HUES64 (cell line): Measurements from ENCODE around the gene TAX1BP3.

Source experiments
- H3K27ac ChIP-seq: 2 replicates; pipeline ENCODE4 v1.7.0; 2013; ENCODE audit warnings: low read depth, low read length, inconsistent platforms
- H3K27me3 ChIP-seq: 2 replicates; pipeline ENCODE4 v1.6.1; 2013; ENCODE audit warnings: mild to moderate bottlenecking, low read length; ENCODE audit not compliant: insufficient read depth
- H3K36me3 ChIP-seq: 2 replicates; pipeline ENCODE4 v1.6.1; 2013; ENCODE audit warnings: mild to moderate bottlenecking, low read length; ENCODE audit not compliant: insufficient read depth
- H3K4me1 ChIP-seq: 2 replicates; pipeline ENCODE4 v1.6.1; 2013; ENCODE audit warnings: mild to moderate bottlenecking, low read length, moderate library complexity; ENCODE audit not compliant: insufficient read depth
- H3K4me3 ChIP-seq: 2 replicates; pipeline ENCODE4 v1.5.1; 2013; ENCODE audit warnings: mild to moderate bottlenecking, low read length, moderate library complexity
- H3K9ac ChIP-seq: 2 replicates; pipeline ENCODE4 v1.6.1; 2013; ENCODE audit warnings: mild to moderate bottlenecking, low read depth, low read length
- H3K9me3 ChIP-seq: 2 replicates; pipeline ENCODE4 v1.6.1; 2013; ENCODE audit warnings: low read depth, low read length; ENCODE audit not compliant: insufficient read depth
- WGBS: fragments of 150-250, 120-280 bp; methylation state at CpG from one replicate; pipeline ENCODE4 v1.1.7; 2013; ENCODE audit warnings: missing lambda C conversion rate; 5-methylcytosine and 5-hydroxymethylcytosine counted together

The TAX1BP3 gene

GRCh38 chr17:3657874-3658783 is 10.2 kb downstream of the TAX1BP3 start:
- Histone ChIP-seq H3K4me3 (no peak overlapping the region), H3K27me3 (no peaks in the 10 kb centered on the region), H3K36me3 (peaks cover 22% of the 10 kb centered on the region), H3K9ac (no peak overlapping the region), H3K27ac (no peak overlapping the region), H3K9me3 (no peaks in the 10 kb centered on the region), H3K4me1 (0 out of 2 replicates have a peak, but pooled peaks cover 5% of the 10 kb centered on the region)
- WGBS, result 92% methylated on average over 42 of the region's 42 CpGs

DNA sequence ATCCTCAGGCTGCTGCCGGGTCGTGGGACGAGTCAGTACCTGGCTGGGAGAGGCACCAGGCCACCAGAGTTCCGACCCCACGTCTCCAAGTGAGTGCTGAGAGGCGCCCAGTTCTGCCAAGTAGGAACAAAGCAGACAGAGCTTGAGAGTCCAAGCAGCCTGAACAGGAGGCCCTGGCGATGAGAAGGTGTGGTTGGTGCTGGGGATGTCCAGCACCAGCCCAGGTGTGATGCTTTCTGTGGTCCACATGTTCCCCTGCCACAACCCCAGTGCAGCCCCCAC is 10.8 kb downstream of the TAX1BP3 start:
- H3K36me3 ChIP-seq, result peaks cover 20% of the 10 kb centered on the region
- H3K27me3 ChIP-seq, result no peaks in the 10 kb centered on the region
- no peaks in the 10 kb centered on the region for H3K9me3 ChIP-seq
- H3K4me3 ChIP-seq, result no peak overlapping the region
- no peak overlapping the region for H3K9ac ChIP-seq
- 93% methylated on average over 7 of the region's 7 CpGs for WGBS
- 0 out of 2 replicates have a peak, but pooled peaks cover 5% of the 10 kb centered on the region for H3K4me1 ChIP-seq
- no peak overlapping the region for H3K27ac ChIP-seq

GRCh38 chr17:3656755-3657587 is 11.4 kb downstream of the TAX1BP3 start:
- Histone ChIP-seq H3K4me1 (0 out of 2 replicates have a peak, but pooled peaks cover 5% of the 10 kb centered on the region), H3K27me3 (no peaks in the 10 kb centered on the region), H3K36me3 (peaks cover 20% of the 10 kb centered on the region), H3K9me3 (no peaks in the 10 kb centered on the region), H3K27ac (no peak overlapping the region), H3K4me3 (no peak overlapping the region), H3K9ac (no peak overlapping the region)
- 92% methylated on average over 15 of the region's 16 CpGs for WGBS

DNA sequence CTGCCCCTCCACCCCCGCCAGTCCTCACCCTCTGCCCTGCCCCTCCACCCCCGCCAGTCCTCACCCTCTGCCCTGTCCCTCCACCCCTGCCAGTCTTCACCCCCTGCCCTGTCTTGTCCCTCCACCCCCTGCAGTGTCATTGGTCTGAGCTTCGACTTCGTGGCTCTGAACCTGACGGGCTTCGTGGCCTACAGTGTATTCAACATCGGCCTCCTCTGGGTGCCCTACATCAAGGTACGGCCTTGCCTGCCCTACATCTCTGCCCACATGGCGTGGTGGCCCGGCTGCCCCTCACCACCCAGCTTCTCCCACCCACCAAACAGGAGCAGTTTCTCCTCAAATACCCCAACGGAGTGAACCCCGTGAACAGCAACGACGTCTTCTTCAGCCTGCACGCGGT is 12.0 kb downstream of the TAX1BP3 start:
- Histone ChIP-seq H3K9ac (no peak overlapping the region), H3K27me3 (no peaks in the 10 kb centered on the region), H3K4me3 (no peak overlapping the region), H3K4me1 (0 out of 2 replicates have a peak, but pooled peaks cover 5% of the 10 kb centered on the region), H3K36me3 (peaks cover 20% of the 10 kb centered on the region), H3K9me3 (no peaks in the 10 kb centered on the region), H3K27ac (no peak overlapping the region)
- 96% methylated on average over 15 of the region's 16 CpGs for WGBS

- no peak overlapping the region for H3K4me3 ChIP-seq
- H3K36me3 ChIP-seq, result peaks cover 15% of the 10 kb centered on the region
- H3K9ac ChIP-seq, result no peak overlapping the region
- no peak overlapping the region for H3K27ac ChIP-seq
- H3K9me3 ChIP-seq, result no peaks in the 10 kb centered on the region
- 91% methylated on average over 8 of the region's 11 CpGs for WGBS
- 0 out of 2 replicates have a peak, but pooled peaks cover 5% of the 10 kb centered on the region for H3K4me1 ChIP-seq
- H3K27me3 ChIP-seq, result no peaks in the 10 kb centered on the region
Observed at GRCh38 chr17:3655766-3656165, 12.6 kb downstream of the TAX1BP3 start.

DNA sequence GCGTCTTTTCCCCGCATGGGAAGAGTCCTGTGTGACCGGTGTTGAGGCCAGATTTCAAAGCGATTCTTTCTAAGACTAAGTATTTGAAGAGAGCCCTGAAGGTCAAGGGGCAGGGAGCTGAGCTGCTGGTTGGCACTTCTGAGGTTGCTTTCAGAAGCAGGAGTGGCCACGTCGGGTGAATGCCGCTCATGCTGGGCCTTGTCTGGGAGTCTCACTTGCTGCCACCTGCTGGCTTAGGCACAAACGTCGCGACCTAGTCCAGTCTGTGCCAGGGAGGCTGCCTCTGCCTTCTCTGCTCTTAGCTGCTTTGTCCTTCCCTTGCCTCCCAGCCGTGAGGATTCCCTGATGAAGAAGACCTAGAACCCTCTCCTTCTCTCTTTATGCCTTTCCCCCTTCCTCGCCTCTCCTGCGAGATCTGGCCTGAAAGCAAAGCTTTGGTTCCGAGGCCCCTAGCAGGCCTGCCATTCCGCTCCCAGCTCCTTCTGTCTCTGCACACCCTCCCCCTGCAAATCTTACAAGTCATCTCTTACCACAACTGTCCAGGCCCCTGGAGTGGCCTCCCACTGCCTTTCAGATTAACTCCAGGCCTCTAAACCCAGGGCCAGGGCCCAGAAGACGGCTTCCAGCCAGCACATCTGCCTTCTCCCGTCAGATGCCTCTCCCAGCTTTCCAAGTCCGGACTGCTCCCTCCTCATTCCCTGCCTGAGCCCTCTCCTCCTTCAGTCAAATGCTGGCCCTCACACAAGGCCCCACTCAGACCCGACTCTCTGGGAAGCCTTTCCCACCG is 20.4 kb downstream of the TAX1BP3 start:
- Histone ChIP-seq H3K27ac (no peak overlapping the region), H3K4me3 (no peak overlapping the region), H3K4me1 (no peaks in the 10 kb centered on the region), H3K9ac (no peak overlapping the region), H3K36me3 (peaks cover 28% of the 10 kb centered on the region), H3K9me3 (no peaks in the 10 kb centered on the region), H3K27me3 (no peaks in the 10 kb centered on the region)
- 76% methylated on average over 20 of the region's 20 CpGs for WGBS

GRCh38 chr17:3647251-3647650 is 21.1 kb downstream of the TAX1BP3 start:
- Histone ChIP-seq H3K36me3 (peaks cover 31% of the 10 kb centered on the region), H3K27me3 (no peaks in the 10 kb centered on the region), H3K27ac (no peak overlapping the region), H3K9ac (no peak overlapping the region; the same call in 1 of the 2 replicates), H3K4me1 (no peaks in the 10 kb centered on the region), H3K4me3 (no peak overlapping the region), H3K9me3 (no peaks in the 10 kb centered on the region)
- WGBS, result 92% methylated on average over 12 of the region's 12 CpGs

- Histone ChIP-seq H3K9ac (no peak overlapping the region), H3K9me3 (no peaks in the 10 kb centered on the region), H3K4me1 (peaks cover 5% of the 10 kb centered on the region), H3K36me3 (peaks cover 40% of the 10 kb centered on the region), H3K27me3 (no peaks in the 10 kb centered on the region), H3K4me3 (no peak overlapping the region), H3K27ac (no peak overlapping the region)
- 56% methylated on average over 5 of the region's 5 CpGs for WGBS
Observed at GRCh38 chr17:3645310-3645709, 23.1 kb downstream of the TAX1BP3 start.

GRCh38 chr17:3643889-3644349 is 24.5 kb downstream of the TAX1BP3 start:
- WGBS, result 89% methylated on average over 4 of the region's 4 CpGs

DNA sequence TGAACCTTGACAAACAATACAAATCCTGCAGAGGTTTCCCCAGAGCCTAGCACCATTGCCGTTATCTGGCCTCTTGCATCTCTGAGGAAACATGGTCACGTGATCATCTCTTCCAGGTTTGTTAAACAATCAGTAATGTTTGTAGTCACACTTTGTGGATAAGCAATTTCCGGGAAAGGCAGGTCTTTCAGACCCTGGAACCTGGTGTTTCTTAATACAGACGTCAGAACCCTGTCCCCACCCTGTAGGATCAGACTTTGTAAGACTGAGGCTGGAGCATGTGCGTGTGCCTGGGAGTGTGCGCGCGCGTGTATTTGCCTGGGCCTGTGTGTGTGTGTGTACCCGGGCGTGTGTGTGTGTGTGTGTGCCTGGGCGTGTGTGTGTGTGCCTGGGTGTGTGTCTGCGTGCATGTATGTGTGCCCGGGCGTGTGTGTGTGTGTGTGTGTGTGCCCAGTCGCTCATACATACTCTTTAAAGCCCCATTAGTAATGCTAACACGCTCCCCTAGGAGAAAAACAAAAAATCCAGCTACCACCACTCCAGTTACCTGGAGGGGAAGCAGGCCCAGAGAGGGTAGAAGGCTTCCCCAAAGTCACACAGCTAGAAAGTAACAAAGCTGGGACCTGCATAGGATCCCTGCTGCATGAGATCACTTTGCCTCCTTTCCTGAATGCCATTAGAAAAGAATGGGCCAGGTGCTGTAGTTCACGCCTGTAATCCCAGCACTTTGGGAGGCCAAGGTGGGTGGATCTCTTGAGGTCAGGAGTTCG is 26.5 kb downstream of the TAX1BP3 start:
- Histone ChIP-seq H3K36me3 (peaks cover 24% of the 10 kb centered on the region), H3K27ac (no peak overlapping the region), H3K4me1 (peaks cover 9% of the 10 kb centered on the region), H3K27me3 (no peaks in the 10 kb centered on the region), H3K9ac (no peak overlapping the region), H3K4me3 (no peak overlapping the region), H3K9me3 (no peaks in the 10 kb centered on the region)
- 87% methylated on average over 12 of the region's 19 CpGs for WGBS

More at GRCh38 chr17:3643889-3644349, 24.5 kb downstream of the TAX1BP3 start:
- no peak overlapping the region for H3K4me3 ChIP-seq
- H3K4me1 ChIP-seq, result peaks cover 9% of the 10 kb centered on the region
- H3K27me3 ChIP-seq, result no peaks in the 10 kb centered on the region
- no peak overlapping the region for H3K9ac ChIP-seq
- H3K9me3 ChIP-seq, result no peaks in the 10 kb centered on the region
- H3K36me3 ChIP-seq, result peaks cover 33% of the 10 kb centered on the region
- no peak overlapping the region for H3K27ac ChIP-seq
